Sigmoid colon (tissue), 4 donors: ENCODE data around the gene IPO11.

ENCODE experiments used
- CTCF ChIP-seq, 4 experiments: fragments of 450-650 bp in 3 of 4; fragments of 200-600 bp in 1 of 4; IDR thresholded peaks; one replicate each; pipeline ENCODE4 v1.5.1; 2016 to 2019; ENCODE audit warnings: antibody characterized with exemption in 4 of 4, mild to moderate bottlenecking in 3 of 4, moderate library complexity in 2 of 4
- POLR2A ChIP-seq, 2 donors: fragments of 450-650 bp; IDR thresholded peaks; one replicate each; pipeline ENCODE4 v1.6.1; 2016; ENCODE audit warnings: antibody characterized with exemption in 2 of 2, mild to moderate bottlenecking in 2 of 2, moderate library complexity in 2 of 2
- POLR2AphosphoS5 ChIP-seq, 4 donors: sonication (generic); formaldehyde crosslinking; IDR thresholded peaks; one replicate each; pipeline ENCODE4 v1.6.1; 2017; ENCODE audit warnings: antibody characterized with exemption in 4 of 4

DNA sequence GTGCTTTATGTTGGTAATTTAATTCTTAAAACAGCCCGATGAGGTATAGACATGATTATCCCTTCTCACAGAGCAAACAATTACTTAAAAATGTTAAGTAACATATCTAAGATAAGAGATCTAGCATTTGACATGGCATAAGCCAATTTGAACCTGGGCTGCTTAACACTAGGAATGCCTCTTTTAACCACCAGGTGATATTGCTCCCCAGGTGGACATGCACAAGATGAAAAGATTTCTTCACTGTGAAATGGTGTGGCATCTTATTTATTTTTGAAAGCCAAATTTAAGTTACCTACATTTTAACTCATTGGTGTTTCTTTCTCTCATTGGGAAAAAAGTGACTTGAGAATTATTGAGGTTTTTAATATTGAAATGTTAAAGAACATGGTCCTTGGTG lies 150.3 kb downstream of the IPO11 start:
- TF ChIP-seq POLR2A (IDR thresholded peaks at IDR 0.05), result no peak
- no peak for TF ChIP-seq CTCF (IDR thresholded peaks at IDR 0.05)
- TF ChIP-seq POLR2AphosphoS5 (IDR thresholded peaks at IDR 0.05), result no peak
